CD14-positive monocyte (primary cell): ENCODE data around the gene CDH4. TPM values are rescaled to one million over a fixed set of nuclear protein-coding genes. Genes with fewer than 3 reads are reported as not detected.

ENCODE experiments used
- DNase-seq, 3 donors: peaks; one replicate each; pipeline ENCODE4 v3.0.0-alpha.2; 2011 to 2022
- H2AFZ ChIP-seq: 2 replicates; pipeline ENCODE4 v1.6.0; 2012; ENCODE audit warnings: mild to moderate bottlenecking, low read depth, low read length, inconsistent platforms; ENCODE audit not compliant: insufficient read depth, poor library complexity, severe bottlenecking
- H3K27ac ChIP-seq, 2 donors: 1 replicate in 1 of 2; 2 replicates in 1 of 2; pipeline ENCODE4 v1.5.1; 2012 to 2013; ENCODE audit warnings: low read length in 2 of 2, control low read depth in 1 of 2, inconsistent platforms in 1 of 2, low read depth in 1 of 2, mild to moderate bottlenecking in 1 of 2
- H3K27me3 ChIP-seq, 2 donors: one replicate each; pipeline versions ENCODE4 v1.6.0 to v1.6.1; 2011 to 2013; ENCODE audit warnings: low read length in 2 of 2; ENCODE audit not compliant: control insufficient read depth in 2 of 2, insufficient read depth in 2 of 2
- H3K36me3 ChIP-seq, 2 donors: replicated peaks in 1 of 2; 1 replicate in 1 of 2; 2 replicates in 1 of 2; pipeline versions ENCODE4 v1.5.1 to v1.6.1; 2012 to 2013; ENCODE audit warnings: low read length in 2 of 2, control low read depth in 1 of 2, inconsistent platforms in 1 of 2, mild to moderate bottlenecking in 1 of 2; ENCODE audit not compliant: insufficient read depth in 2 of 2, control insufficient read depth in 1 of 2
- H3K4me1 ChIP-seq, 2 donors: 1 replicate in 1 of 2; 2 replicates in 1 of 2; pipeline versions ENCODE4 v1.5.1 to v1.6.1; 2012 to 2013; ENCODE audit warnings: low read length in 2 of 2, control low read depth in 1 of 2, inconsistent platforms in 1 of 2, mild to moderate bottlenecking in 1 of 2, moderate library complexity in 1 of 2; ENCODE audit not compliant: insufficient read depth in 2 of 2, control insufficient read depth in 1 of 2
- H3K4me2 ChIP-seq: replicated peaks from 2 replicates; pipeline ENCODE3; 2012; ENCODE audit warnings: low read length, moderate library complexity, mild to moderate bottlenecking; ENCODE audit not compliant: poor library complexity, severe bottlenecking; ENCODE audit errors: extremely low read depth
- H3K4me3 ChIP-seq, 3 experiments: fragments of 200-600 bp in 1 of 3; sonication (generic) in 1 of 3; replicated peaks in 1 of 3; 1 replicate in 2 of 3; 2 replicates in 1 of 3; pipeline ENCODE4 v1.5.1; 2011 to 2013; ENCODE audit warnings: low read length in 3 of 3, mild to moderate bottlenecking in 3 of 3, control low read depth in 2 of 3, low read depth in 2 of 3, inconsistent platforms in 1 of 3, moderate library complexity in 1 of 3
- H3K79me2 ChIP-seq: 2 replicates; pipeline ENCODE4 v1.6.0; 2012; ENCODE audit warnings: mild to moderate bottlenecking, control low read depth, inconsistent platforms, low read length, moderate library complexity; ENCODE audit not compliant: insufficient read depth
- H3K9ac ChIP-seq: 2 replicates; pipeline ENCODE4 v1.6.0; 2017; ENCODE audit warnings: low read length, mild to moderate bottlenecking; ENCODE audit not compliant: insufficient read depth, poor library complexity, severe bottlenecking
- H3K9me3 ChIP-seq, 2 donors: replicated peaks in 1 of 2; 1 replicate in 1 of 2; 2 replicates in 1 of 2; pipeline versions ENCODE4 v1.5.1 to v1.6.1; 2012 to 2013; ENCODE audit warnings: low read length in 2 of 2, control low read depth in 1 of 2; ENCODE audit not compliant: control insufficient read depth in 1 of 2, insufficient read depth in 1 of 2
- H4K20me1 ChIP-seq: 2 replicates; pipeline ENCODE4 v1.6.0; 2012; ENCODE audit warnings: mild to moderate bottlenecking, low read length, control low read depth, moderate library complexity; ENCODE audit not compliant: insufficient read depth
- H3K27ac Mint-ChIP-seq, 7 donors: one replicate each; pipeline ENCODE4 v1.8.0; 2020; ENCODE audit warnings: mild to moderate bottlenecking in 7 of 7, mixed read lengths in 7 of 7, moderate library complexity in 6 of 7, inconsistent platforms in 2 of 7
- H3K27me3 Mint-ChIP-seq, 3 donors: one replicate each; pipeline ENCODE4 v1.8.0; 2021 to 2022; ENCODE audit warnings: low read depth in 3 of 3, mild to moderate bottlenecking in 3 of 3, mixed read lengths in 3 of 3, moderate library complexity in 3 of 3, inconsistent platforms in 1 of 3
- H3K36me3 Mint-ChIP-seq, 2 donors: one replicate each; pipeline ENCODE4 v1.8.0; 2020; ENCODE audit warnings: mixed read lengths in 2 of 2, inconsistent platforms in 1 of 2, mild to moderate bottlenecking in 1 of 2
- H3K4me1 Mint-ChIP-seq: one replicate; pipeline ENCODE4 v1.8.0; 2020; ENCODE audit warnings: mild to moderate bottlenecking, mixed read lengths
- H3K4me3 Mint-ChIP-seq, 2 donors: one replicate each; pipeline ENCODE4 v1.8.0; 2020; ENCODE audit warnings: mild to moderate bottlenecking in 2 of 2, mixed read lengths in 2 of 2, moderate library complexity in 1 of 2
- H3K9me3 Mint-ChIP-seq, 7 donors: one replicate each; pipeline ENCODE4 v1.8.0; 2020 to 2022; ENCODE audit warnings: mixed read lengths in 7 of 7, mild to moderate bottlenecking in 6 of 7, moderate library complexity in 6 of 7, inconsistent platforms in 2 of 7
- WGBS: methylation state at CpG from one replicate; pipeline ENCODE4 v1.1.5; 2013; ENCODE audit warnings: missing lambda C conversion rate; ENCODE audit not compliant: insufficient coverage; 5-methylcytosine and 5-hydroxymethylcytosine counted together
- intact Hi-C, 2 donors: fragments of 100-400 bp; cut with micrococcal nuclease; formaldehyde crosslinking; loops; one replicate each; pipeline versions ENCODE4 v1.15.0 to v1.15.1; 2023
- polyA plus RNA-seq, 3 donors: library from polyadenylated mRNA; depleted of rRNA in 1 of 3; unstranded in 2 of 3; stranded (reverse) in 1 of 3; fragments of 300-500 nt in 2 of 3; fragments of >200 nt in 1 of 3; fragmentation: Illumina TruSeq in 2 of 3; gene quantifications; 1 replicate in 2 of 3; 2 replicates in 1 of 3; pipeline ENCODE4 v1.2.3, GENCODE V29; 2012 to 2021
- TF ChIP-seq, protein P1 (sequence below): fragments of 200-600 bp; IDR thresholded peaks from one replicate; pipeline ENCODE4 v1.8.0; 2022; ENCODE audit warnings: antibody characterized with exemption, mild to moderate bottlenecking

Gene CDH4
- polyA plus RNA-seq, 3 donors = not detected

GRCh38 chr20:61760731-61761130 lies 508.7 kb downstream of the CDH4 start:
- H3K4me1 ChIP-seq = no peaks in the 10 kb centered on the region
- WGBS = 98% methylated on average over 4 of the region's 7 CpGs
- no peak overlapping the region for H3K9ac ChIP-seq
- no peak overlapping the region for H3K4me3 ChIP-seq
- H3K27ac ChIP-seq = no peak overlapping the region
- DNase-seq = no peak
- Mint-ChIP-seq H3K27me3 (peaks cover 0 to 3% (median 0%) of the 10 kb centered on the region in 3 donors), H3K9me3 (peaks cover 0 to 47% (median 19%) of the 10 kb centered on the region in 7 donors), H3K27ac (no peak overlapping the region), H3K4me1 (no peaks in the 10 kb centered on the region), H3K36me3 (no peaks in the 10 kb centered on the region), H3K4me3 (no peak overlapping the region)
- H3K4me2 ChIP-seq = no peak overlapping the region
- H4K20me1 ChIP-seq = no peaks in the 10 kb centered on the region
- H2AFZ ChIP-seq = no peak overlapping the region
- H3K9me3 ChIP-seq = peaks cover 7 to 93% of the 10 kb centered on the region in 2 donors
- H3K36me3 ChIP-seq = no peaks in the 10 kb centered on the region
- no peaks in the 10 kb centered on the region for H3K27me3 ChIP-seq
- TF ChIP-seq, protein P1, sequence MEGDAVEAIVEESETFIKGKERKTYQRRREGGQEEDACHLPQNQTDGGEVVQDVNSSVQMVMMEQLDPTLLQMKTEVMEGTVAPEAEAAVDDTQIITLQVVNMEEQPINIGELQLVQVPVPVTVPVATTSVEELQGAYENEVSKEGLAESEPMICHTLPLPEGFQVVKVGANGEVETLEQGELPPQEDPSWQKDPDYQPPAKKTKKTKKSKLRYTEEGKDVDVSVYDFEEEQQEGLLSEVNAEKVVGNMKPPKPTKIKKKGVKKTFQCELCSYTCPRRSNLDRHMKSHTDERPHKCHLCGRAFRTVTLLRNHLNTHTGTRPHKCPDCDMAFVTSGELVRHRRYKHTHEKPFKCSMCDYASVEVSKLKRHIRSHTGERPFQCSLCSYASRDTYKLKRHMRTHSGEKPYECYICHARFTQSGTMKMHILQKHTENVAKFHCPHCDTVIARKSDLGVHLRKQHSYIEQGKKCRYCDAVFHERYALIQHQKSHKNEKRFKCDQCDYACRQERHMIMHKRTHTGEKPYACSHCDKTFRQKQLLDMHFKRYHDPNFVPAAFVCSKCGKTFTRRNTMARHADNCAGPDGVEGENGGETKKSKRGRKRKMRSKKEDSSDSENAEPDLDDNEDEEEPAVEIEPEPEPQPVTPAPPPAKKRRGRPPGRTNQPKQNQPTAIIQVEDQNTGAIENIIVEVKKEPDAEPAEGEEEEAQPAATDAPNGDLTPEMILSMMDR = no peak
- intact Hi-C loops = no loop called here
- no peaks in the 10 kb centered on the region for H3K79me2 ChIP-seq

- H3K27me3 ChIP-seq = no peaks in the 10 kb centered on the region
- H3K4me1 ChIP-seq = no peaks in the 10 kb centered on the region
- H3K9ac ChIP-seq = no peak overlapping the region
- Mint-ChIP-seq H3K4me3 (no peak overlapping the region), H3K27me3 (peaks cover 0 to 3% (median 0%) of the 10 kb centered on the region in 3 donors), H3K36me3 (no peaks in the 10 kb centered on the region), H3K9me3 (peaks cover 0 to 47% (median 24%) of the 10 kb centered on the region in 7 donors), H3K4me1 (no peaks in the 10 kb centered on the region), H3K27ac (no peak overlapping the region)
- 90% methylated on average over 18 of the region's 25 CpGs for WGBS
- H3K4me3 ChIP-seq = no peak overlapping the region
- H3K4me2 ChIP-seq = no peak overlapping the region
- H3K27ac ChIP-seq = no peak overlapping the region
- TF ChIP-seq, protein P1 = no peak
- intact Hi-C loops = no loop called here
- no peaks in the 10 kb centered on the region for H3K79me2 ChIP-seq
- H3K36me3 ChIP-seq = no peaks in the 10 kb centered on the region
- no peak overlapping the region for H2AFZ ChIP-seq
- H4K20me1 ChIP-seq = no peaks in the 10 kb centered on the region
- DNase-seq = no peak
- peaks cover 7 to 94% of the 10 kb centered on the region in 2 donors for H3K9me3 ChIP-seq
These were observed 509.5 kb downstream of the CDH4 start for GRCh38 chr20:61761453-61762166.
